Activated naive CD8-positive, alpha-beta T cell treated with anti-CD3 and anti-CD28 coated beads, Interleukin-2, amount 50 U/mL, for 16 hours (primary cell): ENCODE measurements around the gene ITGAL.

ENCODE experiments used
- DNase-seq: peaks from one replicate; pipeline ENCODE4 v3.0.0-alpha.2; 2020; ENCODE audit warnings: low read depth, low spot score

The ITGAL gene

GRCh38 chr16:30567160-30567990, 94.8 kb downstream of the ITGAL start:
- DNase-seq = no peak

GRCh38 chr16:30567991-30568638, 95.6 kb downstream of the ITGAL start:
- DNase-seq = no peak

GRCh38 chr16:30569281-30569680, 96.7 kb downstream of the ITGAL start:
- DNase-seq = no peak

GRCh38 chr16:30569746-30570635, 97.4 kb downstream of the ITGAL start:
- no peak for DNase-seq

GRCh38 chr16:30570636-30571444, 98.3 kb downstream of the ITGAL start:
- no peak for DNase-seq

GRCh38 chr16:30571445-30572322, 99.1 kb downstream of the ITGAL start, which contains the start of gene ZNF688:
TSS of gene ZNF688 (minus strand) at chr16:30571714. CDS start at chr16:30571629, 85 bp downstream.
- peak; percentile 89 for DNase-seq
